Fibroblast of the aortic adventitia (primary cell): ENCODE data around the gene CEP135. TPM values are rescaled to one million over a fixed set of nuclear protein-coding genes. Genes with fewer than 3 reads are reported as not detected.

Experiments used
- DNase-seq: peaks from one replicate; pipeline ENCODE4 v3.0.0-alpha.2; 2010; ENCODE audit warnings: low read depth
- H3K4me3 ChIP-seq: 2 replicates; pipeline ENCODE4 v1.5.1; 2011; ENCODE audit warnings: low read depth, mild to moderate bottlenecking, control low read depth, low read length, moderate library complexity
- CTCF ChIP-seq: IDR thresholded peaks from 2 replicates; pipeline ENCODE4 v1.5.1; 2011; ENCODE audit warnings: mild to moderate bottlenecking, low read length, control low read depth, inconsistent platforms; ENCODE audit not compliant: insufficient read depth
- total RNA-seq: library from RNA; depleted of rRNA; stranded (reverse); fragments of >200 nt; gene quantifications from 2 replicates; pipeline ENCODE4 v1.2.3, GENCODE V29; 2012; ENCODE audit warnings: low replicate concordance

CEP135 gene
- total RNA-seq, 1 donor, result 15.6 TPM

- no peak for TF ChIP-seq CTCF
- DNase-seq, result no peak
- H3K4me3 ChIP-seq, result no peak overlapping the region
These were observed 41.3 kb upstream of the CEP135 start for GRCh38 chr4:55907469-55907868.

GRCh38 chr4:55910140-55910539 is 38.6 kb upstream of the CEP135 start:
- TF ChIP-seq CTCF, result no peak
- H3K4me3 ChIP-seq, result no peak overlapping the region
- peak; percentile 30 for DNase-seq

GRCh38 chr4:55912249-55912648 is 36.5 kb upstream of the CEP135 start:
- no peak for DNase-seq
- no peak for TF ChIP-seq CTCF
- H3K4me3 ChIP-seq, result no peak overlapping the region

- peak; percentile 10 for DNase-seq
- H3K4me3 ChIP-seq, result no peak overlapping the region
- no peak for TF ChIP-seq CTCF
These were observed 28.2 kb upstream of the CEP135 start for GRCh38 chr4:55920571-55920970.

- no peak overlapping the region for H3K4me3 ChIP-seq
- DNase-seq, result no peak
- no peak for TF ChIP-seq CTCF
These were observed 27.7 kb upstream of the CEP135 start for GRCh38 chr4:55921093-55921492.

GRCh38 chr4:55925241-55925640 is 23.5 kb upstream of the CEP135 start:
- no peak for DNase-seq
- TF ChIP-seq CTCF, result no peak
- H3K4me3 ChIP-seq, result no peak overlapping the region

- no peak overlapping the region for H3K4me3 ChIP-seq
- no peak for DNase-seq
- no peak for TF ChIP-seq CTCF
These were observed 22.1 kb upstream of the CEP135 start for GRCh38 chr4:55926610-55927009.
